ENCODE data around the gene TSHR.

Gene TSHR

GRCh38 chr14:81193924-81194633, 238.7 kb downstream of the TSHR start:
- TF ChIP-seq CTCF (IDR thresholded peaks at IDR 0.05; ENCODE audit: insufficient read depth, low read length, poor library complexity, severe bottlenecking), result no peak
- H3K4me3 ChIP-seq (replicated peaks; ENCODE audit: low read depth, low read length), result no peak overlapping the region
- no peak for DNase-seq (ENCODE audit: extremely low read depth, insufficient read length)
- H3K27me3 ChIP-seq (replicated peaks; ENCODE audit: control insufficient read depth, insufficient read depth, low read length), result no peaks in the 10 kb centered on the region
- peaks cover 8% of the 10 kb centered on the region for H3K36me3 ChIP-seq (ENCODE audit: control insufficient read depth, insufficient read depth, low read length)
